ENCODE data around the gene CIPC. TPM values are rescaled to one million over a fixed set of nuclear protein-coding genes. Genes with fewer than 3 reads are reported as not detected.

The CIPC gene
- total RNA-seq, 1 donor from 2014 or later, result 10.2 TPM

GRCh38 chr14:77108753-77109152, 10.7 kb downstream of the CIPC start:
- H3K4me3 ChIP-seq (ENCODE audit: low read depth, low read length), result no peak overlapping the region
- no peak for TF ChIP-seq CTCF (conservative IDR thresholded peaks at IDR 0.05; ENCODE audit: low read depth, low read length)
- DNase-seq (ENCODE audit: low read depth), result no peak

- DNase-seq (ENCODE audit: low read depth), result no peak
- no peak overlapping the region for H3K4me3 ChIP-seq (ENCODE audit: low read depth, low read length)
- TF ChIP-seq CTCF (conservative IDR thresholded peaks at IDR 0.05; ENCODE audit: low read depth, low read length), result no peak
These were observed 11.6 kb downstream of the CIPC start for GRCh38 chr14:77109656-77110055.

GRCh38 chr14:77110286-77110685, 12.2 kb downstream of the CIPC start:
- no peak overlapping the region for H3K4me3 ChIP-seq (ENCODE audit: low read depth, low read length)
- no peak for DNase-seq (ENCODE audit: low read depth)
- no peak for TF ChIP-seq CTCF (conservative IDR thresholded peaks at IDR 0.05; ENCODE audit: low read depth, low read length)

- DNase-seq (ENCODE audit: low read depth), result no peak
- TF ChIP-seq CTCF (conservative IDR thresholded peaks at IDR 0.05; ENCODE audit: low read depth, low read length), result no peak
- no peak overlapping the region for H3K4me3 ChIP-seq (ENCODE audit: low read depth, low read length)
These were observed 13.0 kb downstream of the CIPC start for GRCh38 chr14:77111021-77111420.

- DNase-seq (ENCODE audit: low read depth), result no peak
- no peak overlapping the region for H3K4me3 ChIP-seq (ENCODE audit: low read depth, low read length)
- no peak for TF ChIP-seq CTCF (conservative IDR thresholded peaks at IDR 0.05; ENCODE audit: low read depth, low read length)
These were observed 15.6 kb downstream of the CIPC start for GRCh38 chr14:77113644-77114043.

- H3K4me3 ChIP-seq (ENCODE audit: low read depth, low read length), result no peak overlapping the region
- DNase-seq (ENCODE audit: low read depth), result no peak
- TF ChIP-seq CTCF (conservative IDR thresholded peaks at IDR 0.05; ENCODE audit: low read depth, low read length), result no peak
These were observed 16.6 kb downstream of the CIPC start for GRCh38 chr14:77114609-77115008.

- TF ChIP-seq CTCF (conservative IDR thresholded peaks at IDR 0.05; ENCODE audit: low read depth, low read length), result no peak
- no peak for DNase-seq (ENCODE audit: low read depth)
- H3K4me3 ChIP-seq (ENCODE audit: low read depth, low read length), result no peak overlapping the region
These were observed 18.2 kb downstream of the CIPC start for GRCh38 chr14:77116172-77116817.
